HL-60 (cell line): ENCODE data around the gene EPN2.

ENCODE experiments used
- DNase-seq, 2 experiments: peaks; one replicate each; pipeline ENCODE4 v3.0.0-alpha.2; 2010 to 2020; ENCODE audit warnings: low read depth in 1 of 2, low spot score in 1 of 2
- H3K27ac ChIP-seq: fragments of 250-450 bp; sonication (Bioruptor Pico); replicated peaks from 2 replicates; pipeline ENCODE4 v1.5.1; 2020; ENCODE audit warnings: mild to moderate bottlenecking, moderate library complexity
- H3K27me3 ChIP-seq: fragments of 250-450 bp; sonication (Bioruptor Pico); 2 replicates; pipeline ENCODE4 v1.5.1; 2021; ENCODE audit warnings: mild to moderate bottlenecking, moderate library complexity; ENCODE audit not compliant: insufficient read depth, poor library complexity, severe bottlenecking
- H3K4me3 ChIP-seq: replicated peaks from 2 replicates; pipeline ENCODE4 v1.5.1; 2011; ENCODE audit warnings: mild to moderate bottlenecking, control low read depth, low read length; ENCODE audit not compliant: insufficient read depth
- GABPA ChIP-seq: IDR thresholded peaks from 2 replicates; pipeline ENCODE4 v1.6.1; 2012; ENCODE audit warnings: low read depth
- POLR2AphosphoS5 ChIP-seq: IDR thresholded peaks from 2 replicates; pipeline ENCODE4 v1.6.1; 2012; ENCODE audit warnings: low read depth
- SPI1 ChIP-seq: IDR thresholded peaks from 2 replicates; pipeline ENCODE4 v1.6.1; 2012; ENCODE audit warnings: low read depth, mild to moderate bottlenecking, borderline replicate concordance
- TF ChIP-seq, protein P1 (sequence below): IDR thresholded peaks from one replicate; pipeline ENCODE4 v1.5.1; 2011; ENCODE audit warnings: low read length, control low read depth, inconsistent platforms; ENCODE audit not compliant: insufficient read depth
- TF ChIP-seq, protein P2 (sequence below): IDR thresholded peaks from 2 replicates; pipeline ENCODE4 v1.6.1; 2012; ENCODE audit warnings: low read depth; ENCODE audit not compliant: insufficient replicate concordance

EPN2 gene

DNA sequence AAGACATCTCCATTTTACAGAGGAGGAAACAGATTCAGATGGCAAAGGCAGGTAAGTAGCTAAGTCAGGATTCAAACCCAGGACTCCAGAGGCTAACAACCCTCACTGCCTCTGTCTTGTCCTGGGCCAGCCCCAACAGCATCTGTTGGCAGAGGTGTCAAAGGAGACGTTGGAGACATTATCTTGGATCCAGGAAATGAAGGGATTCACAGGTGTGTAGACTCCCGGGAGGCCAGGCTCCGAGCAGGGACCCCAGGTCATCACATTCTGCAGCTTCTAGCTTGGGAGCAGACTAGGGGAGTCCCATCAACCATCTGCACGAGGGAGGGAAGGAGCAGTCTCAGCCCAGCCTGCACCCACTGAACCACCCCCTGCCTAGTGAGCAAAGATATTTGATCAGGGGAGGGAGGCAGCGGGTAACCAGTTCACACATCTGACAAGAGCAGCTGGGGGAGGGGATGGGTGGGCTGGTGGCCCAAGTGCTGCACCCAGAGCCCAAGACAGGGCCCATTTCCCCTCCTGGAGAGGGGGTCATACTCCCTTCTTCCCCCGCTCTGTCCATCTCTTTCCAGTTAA, 126.4 kb downstream of the EPN2 start:
- H3K4me3 ChIP-seq, result no peak overlapping the region
- DNase-seq, result no peak
- no peaks in the 10 kb centered on the region for H3K27me3 ChIP-seq
- TF ChIP-seq GABPA (no peak), POLR2AphosphoS5 (no peak), SPI1 (no peak)
- TF ChIP-seq, protein P1, sequence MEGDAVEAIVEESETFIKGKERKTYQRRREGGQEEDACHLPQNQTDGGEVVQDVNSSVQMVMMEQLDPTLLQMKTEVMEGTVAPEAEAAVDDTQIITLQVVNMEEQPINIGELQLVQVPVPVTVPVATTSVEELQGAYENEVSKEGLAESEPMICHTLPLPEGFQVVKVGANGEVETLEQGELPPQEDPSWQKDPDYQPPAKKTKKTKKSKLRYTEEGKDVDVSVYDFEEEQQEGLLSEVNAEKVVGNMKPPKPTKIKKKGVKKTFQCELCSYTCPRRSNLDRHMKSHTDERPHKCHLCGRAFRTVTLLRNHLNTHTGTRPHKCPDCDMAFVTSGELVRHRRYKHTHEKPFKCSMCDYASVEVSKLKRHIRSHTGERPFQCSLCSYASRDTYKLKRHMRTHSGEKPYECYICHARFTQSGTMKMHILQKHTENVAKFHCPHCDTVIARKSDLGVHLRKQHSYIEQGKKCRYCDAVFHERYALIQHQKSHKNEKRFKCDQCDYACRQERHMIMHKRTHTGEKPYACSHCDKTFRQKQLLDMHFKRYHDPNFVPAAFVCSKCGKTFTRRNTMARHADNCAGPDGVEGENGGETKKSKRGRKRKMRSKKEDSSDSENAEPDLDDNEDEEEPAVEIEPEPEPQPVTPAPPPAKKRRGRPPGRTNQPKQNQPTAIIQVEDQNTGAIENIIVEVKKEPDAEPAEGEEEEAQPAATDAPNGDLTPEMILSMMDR, result no peak
- TF ChIP-seq, protein P2, sequence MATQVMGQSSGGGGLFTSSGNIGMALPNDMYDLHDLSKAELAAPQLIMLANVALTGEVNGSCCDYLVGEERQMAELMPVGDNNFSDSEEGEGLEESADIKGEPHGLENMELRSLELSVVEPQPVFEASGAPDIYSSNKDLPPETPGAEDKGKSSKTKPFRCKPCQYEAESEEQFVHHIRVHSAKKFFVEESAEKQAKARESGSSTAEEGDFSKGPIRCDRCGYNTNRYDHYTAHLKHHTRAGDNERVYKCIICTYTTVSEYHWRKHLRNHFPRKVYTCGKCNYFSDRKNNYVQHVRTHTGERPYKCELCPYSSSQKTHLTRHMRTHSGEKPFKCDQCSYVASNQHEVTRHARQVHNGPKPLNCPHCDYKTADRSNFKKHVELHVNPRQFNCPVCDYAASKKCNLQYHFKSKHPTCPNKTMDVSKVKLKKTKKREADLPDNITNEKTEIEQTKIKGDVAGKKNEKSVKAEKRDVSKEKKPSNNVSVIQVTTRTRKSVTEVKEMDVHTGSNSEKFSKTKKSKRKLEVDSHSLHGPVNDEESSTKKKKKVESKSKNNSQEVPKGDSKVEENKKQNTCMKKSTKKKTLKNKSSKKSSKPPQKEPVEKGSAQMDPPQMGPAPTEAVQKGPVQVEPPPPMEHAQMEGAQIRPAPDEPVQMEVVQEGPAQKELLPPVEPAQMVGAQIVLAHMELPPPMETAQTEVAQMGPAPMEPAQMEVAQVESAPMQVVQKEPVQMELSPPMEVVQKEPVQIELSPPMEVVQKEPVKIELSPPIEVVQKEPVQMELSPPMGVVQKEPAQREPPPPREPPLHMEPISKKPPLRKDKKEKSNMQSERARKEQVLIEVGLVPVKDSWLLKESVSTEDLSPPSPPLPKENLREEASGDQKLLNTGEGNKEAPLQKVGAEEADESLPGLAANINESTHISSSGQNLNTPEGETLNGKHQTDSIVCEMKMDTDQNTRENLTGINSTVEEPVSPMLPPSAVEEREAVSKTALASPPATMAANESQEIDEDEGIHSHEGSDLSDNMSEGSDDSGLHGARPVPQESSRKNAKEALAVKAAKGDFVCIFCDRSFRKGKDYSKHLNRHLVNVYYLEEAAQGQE, result no peak
- H3K27ac ChIP-seq, result no peak overlapping the region

DNA sequence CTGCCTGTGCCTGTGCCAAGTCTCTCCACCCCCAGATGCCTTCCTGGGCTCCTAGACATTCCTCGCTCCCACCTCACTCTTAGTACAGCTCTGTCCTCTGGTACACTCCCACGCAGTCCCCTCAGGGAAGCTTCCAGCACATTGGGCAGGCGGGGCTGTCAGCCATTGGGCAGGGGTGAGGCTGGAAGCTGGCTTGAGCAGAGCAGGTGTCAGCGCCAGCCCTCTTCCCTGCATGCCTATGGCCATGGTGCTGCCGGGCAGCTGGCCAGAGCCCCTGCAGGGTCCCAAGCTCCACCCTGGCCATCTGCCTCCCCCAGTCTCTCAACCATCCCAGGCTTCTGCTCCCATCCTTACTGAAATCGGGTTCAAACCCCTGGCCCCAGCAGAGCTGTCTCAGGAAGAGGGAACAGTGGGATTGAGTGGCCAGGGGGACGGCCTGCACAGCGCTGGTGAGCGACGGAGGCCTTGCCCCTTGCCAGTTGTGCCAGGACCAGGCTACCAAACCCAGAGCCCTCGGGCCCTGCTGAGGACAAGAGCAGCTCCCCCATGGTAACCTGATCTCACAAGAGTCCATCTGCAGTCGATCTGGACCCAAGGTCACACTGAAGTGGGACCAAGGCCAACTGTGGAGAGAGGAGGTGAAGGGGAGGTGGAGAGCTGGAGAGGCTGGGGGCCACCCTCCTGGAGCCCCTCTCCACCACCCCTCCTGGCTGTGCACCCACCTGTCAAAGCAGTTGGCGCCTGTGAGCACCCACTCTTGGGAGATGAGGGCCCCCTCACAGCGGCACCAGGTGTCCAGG, 127.7 kb downstream of the EPN2 start:
- no peak overlapping the region for H3K4me3 ChIP-seq
- H3K27me3 ChIP-seq, result no peaks in the 10 kb centered on the region
- TF ChIP-seq, protein P2, result no peak
- TF ChIP-seq, protein P1, result no peak
- TF ChIP-seq GABPA (no peak), SPI1 (no peak), POLR2AphosphoS5 (no peak)
- no peak overlapping the region for H3K27ac ChIP-seq
- no peak for DNase-seq

DNA sequence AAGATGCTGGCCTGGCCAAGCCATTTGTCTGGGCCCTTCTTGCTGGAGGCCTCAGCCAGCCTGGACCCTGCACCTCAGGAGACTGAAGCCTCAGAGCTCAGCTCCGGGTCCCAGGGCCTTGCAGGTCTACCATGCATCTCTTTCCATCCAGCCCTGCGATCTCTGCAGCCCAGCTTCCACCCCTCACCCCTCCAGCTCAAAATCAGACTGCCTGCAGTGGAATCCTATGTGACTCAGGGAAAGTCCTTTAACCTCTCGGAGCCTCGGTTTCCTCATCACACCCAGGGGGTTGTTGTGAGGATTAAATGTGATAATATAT, 128.3 kb downstream of the EPN2 start:
- H3K27me3 ChIP-seq, result no peaks in the 10 kb centered on the region
- no peak for DNase-seq
- TF ChIP-seq POLR2AphosphoS5, result no peak
- TF ChIP-seq GABPA, result no peak
- TF ChIP-seq, protein P1, result no peak
- TF ChIP-seq SPI1, result no peak
- TF ChIP-seq, protein P2, result no peak
- H3K27ac ChIP-seq, result no peak overlapping the region
- no peak overlapping the region for H3K4me3 ChIP-seq
